Progenitor cell of endocrine pancreas (in vitro differentiated cells): ENCODE measurements around the gene SPATA13. TPM values are rescaled to one million over a fixed set of nuclear protein-coding genes. Genes with fewer than 3 reads are reported as not detected.

Source experiments
- DNase-seq: peaks from one replicate; pipeline ENCODE4 v3.0.0; 2021; ENCODE audit warnings: low spot score; ENCODE audit not compliant: unreplicated experiment
- H3K27ac Mint-ChIP-seq: 2 replicates; pipeline ENCODE4 v1.8.0; 2021; ENCODE audit warnings: mild to moderate bottlenecking, moderate library complexity, mixed read lengths
- H3K27me3 Mint-ChIP-seq: 2 replicates; pipeline ENCODE4 v1.8.0; 2021; ENCODE audit warnings: mixed read lengths
- H3K36me3 Mint-ChIP-seq: 2 replicates; pipeline ENCODE4 v1.8.0; 2022; ENCODE audit warnings: mixed read lengths; ENCODE audit not compliant: insufficient read depth
- H3K4me1 Mint-ChIP-seq: 2 replicates; pipeline ENCODE4 v1.8.0; 2021; ENCODE audit warnings: low read depth, mixed read lengths
- H3K4me3 Mint-ChIP-seq: 2 replicates; pipeline ENCODE4 v1.8.0; 2021; ENCODE audit warnings: low read depth, mild to moderate bottlenecking, moderate library complexity, mixed read lengths
- H3K9me3 Mint-ChIP-seq: 2 replicates; pipeline ENCODE4 v1.8.0; 2021; ENCODE audit warnings: low read depth, mixed read lengths
- CTCF ChIP-seq: fragments of 200-600 bp; sonication (generic); IDR thresholded peaks from one replicate; pipeline ENCODE4 v1.5.0; 2021; ENCODE audit warnings: antibody characterized with exemption, mild to moderate bottlenecking; ENCODE audit not compliant: unreplicated experiment
- total RNA-seq: library from RNA; stranded (reverse); gene quantifications from 2 replicates; pipeline ENCODE4 v1.2.1, GENCODE V29; 2021

The SPATA13 gene
- total RNA-seq, 1 donor from 2014 or later = 32.5 TPM

DNA sequence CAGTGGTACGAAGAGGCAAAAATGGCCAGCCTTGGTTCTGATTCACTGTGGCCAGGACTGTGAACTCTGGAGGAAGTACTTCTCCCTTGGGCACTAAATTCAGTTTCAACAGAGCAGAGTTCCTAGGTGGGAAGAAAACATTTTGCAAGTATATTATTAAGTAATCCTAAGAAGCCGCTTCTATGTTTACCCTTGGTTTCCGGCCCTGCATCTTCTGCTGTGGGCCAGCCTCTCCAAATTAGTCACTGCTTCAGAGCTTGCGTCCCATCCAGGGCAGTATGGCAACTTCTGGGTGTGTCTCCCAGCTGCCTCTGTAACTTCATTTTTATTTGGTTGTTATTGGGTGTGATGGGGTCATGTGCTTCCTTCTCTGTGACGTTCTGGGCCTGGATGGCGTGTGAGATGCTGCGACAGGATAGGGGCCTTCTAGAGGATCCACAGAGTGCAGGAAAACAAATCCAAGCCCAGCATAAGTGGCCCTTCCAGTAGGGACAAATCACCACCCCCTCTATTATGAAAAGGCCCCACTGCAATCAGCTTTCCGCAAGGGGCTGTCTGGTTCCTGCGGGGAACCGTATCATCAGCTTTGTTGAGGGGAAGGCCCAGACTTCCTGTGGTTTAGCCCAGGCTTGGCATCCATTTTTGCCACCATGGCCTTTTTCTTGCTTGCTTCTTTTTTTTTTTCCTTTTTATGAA is 93.8 kb downstream of the SPATA13 start:
- Mint-ChIP-seq H3K27me3 (no peaks in the 10 kb centered on the region), H3K4me1 (no peaks in the 10 kb centered on the region), H3K36me3 (peaks cover 20% of the 10 kb centered on the region), H3K9me3 (no peaks in the 10 kb centered on the region), H3K27ac (no peak overlapping the region), H3K4me3 (no peak overlapping the region)
- TF ChIP-seq CTCF = no peak
- no peak for DNase-seq

DNA sequence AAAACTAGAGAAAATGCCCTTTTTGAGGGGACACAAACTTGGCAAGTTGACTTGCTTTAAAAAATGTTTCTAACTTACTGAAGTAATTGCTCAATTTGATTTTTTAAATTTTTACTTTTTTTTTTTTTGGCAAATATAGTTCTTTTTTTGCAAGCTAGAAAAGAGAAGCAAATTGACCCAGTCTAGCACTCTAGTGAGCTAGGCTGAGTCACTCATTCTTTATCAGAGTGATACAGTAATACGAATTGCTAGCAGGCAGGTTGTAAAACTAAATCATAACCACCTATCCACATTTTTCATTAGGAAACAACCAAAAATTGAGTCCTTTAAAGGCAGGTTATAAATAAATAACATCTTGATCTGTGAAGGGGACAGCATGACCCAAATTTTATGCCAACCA is 97.0 kb downstream of the SPATA13 start:
- DNase-seq = no peak
- Mint-ChIP-seq H3K27me3 (no peaks in the 10 kb centered on the region), H3K9me3 (no peaks in the 10 kb centered on the region), H3K4me1 (peaks cover 5% of the 10 kb centered on the region), H3K36me3 (peaks cover 20% of the 10 kb centered on the region), H3K27ac (no peak overlapping the region), H3K4me3 (no peak overlapping the region)
- TF ChIP-seq CTCF = no peak

GRCh38 chr13:24261566-24261965 is 101.0 kb downstream of the SPATA13 start:
- Mint-ChIP-seq H3K27me3 (no peaks in the 10 kb centered on the region), H3K36me3 (peaks cover 8% of the 10 kb centered on the region), H3K4me3 (no peak overlapping the region), H3K9me3 (no peaks in the 10 kb centered on the region), H3K4me1 (peaks cover 26% of the 10 kb centered on the region), H3K27ac (no peak overlapping the region)
- DNase-seq = no peak
- TF ChIP-seq CTCF = no peak

- Mint-ChIP-seq H3K27me3 (no peaks in the 10 kb centered on the region), H3K4me1 (peaks cover 26% of the 10 kb centered on the region), H3K27ac (no peak overlapping the region), H3K4me3 (no peak overlapping the region), H3K9me3 (no peaks in the 10 kb centered on the region), H3K36me3 (peaks cover 2% of the 10 kb centered on the region)
- DNase-seq = no peak
- no peak for TF ChIP-seq CTCF
Observed at GRCh38 chr13:24263632-24264031, 103.1 kb downstream of the SPATA13 start.

- Mint-ChIP-seq H3K4me3 (no peak overlapping the region), H3K36me3 (peaks cover under 1% of the 10 kb centered on the region), H3K9me3 (no peaks in the 10 kb centered on the region), H3K27me3 (no peaks in the 10 kb centered on the region), H3K4me1 (peaks cover 28% of the 10 kb centered on the region), H3K27ac (no peak overlapping the region)
- no peak for TF ChIP-seq CTCF
- DNase-seq = no peak
Observed at GRCh38 chr13:24264976-24265375, 104.5 kb downstream of the SPATA13 start.
